Measurements from ENCODE around the gene CAPN7.
"Not testable (repeated sequence)": the region's sequence is repeated elsewhere in the genome, so short reads cannot be mapped to it uniquely, and the experiment has no call there.

The CAPN7 gene

DNA sequence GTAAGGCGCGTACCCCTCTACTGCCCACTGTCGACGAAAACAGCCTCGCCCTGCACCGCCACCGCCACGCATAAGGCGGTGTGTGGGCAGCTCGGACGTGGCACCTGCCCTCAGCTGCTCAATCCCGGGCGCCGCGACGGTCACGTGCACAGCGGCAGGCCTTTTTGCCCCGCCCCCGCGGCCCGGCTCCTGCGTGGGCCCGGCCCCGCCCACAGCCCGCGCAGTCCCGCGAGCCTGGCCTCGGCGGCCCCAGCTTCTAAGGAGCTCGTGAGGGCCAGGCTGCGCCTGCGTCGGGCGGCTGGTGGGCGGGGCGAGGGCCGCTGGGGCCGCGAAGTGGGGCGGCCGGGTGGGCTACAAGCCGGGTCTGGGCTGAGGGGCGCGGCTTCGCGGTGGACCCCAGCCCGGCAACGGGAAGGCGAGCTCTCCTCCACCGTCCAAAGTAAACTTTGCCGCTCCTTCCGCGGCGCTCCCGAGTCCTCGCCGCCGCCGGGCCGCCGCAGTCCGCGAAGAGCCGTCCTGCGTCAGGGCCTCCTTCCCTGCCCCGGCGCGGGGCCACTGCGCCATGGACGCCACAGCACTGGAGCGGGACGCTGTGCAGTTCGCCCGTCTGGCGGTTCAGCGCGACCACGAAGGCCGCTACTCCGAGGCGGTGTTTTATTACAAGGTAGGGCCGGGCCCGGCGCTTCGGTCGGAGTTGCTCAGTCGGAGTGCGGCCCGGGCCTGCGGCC lies at the start of gene CAPN7:
TSS of gene CAPN7 (plus strand) at position 313 of the 728 bp plus-strand sequence. CDS start at position 563, 250 bp downstream.
- peak; percentile 89 for DNase-seq (ENCODE audit: low read depth)

DNA sequence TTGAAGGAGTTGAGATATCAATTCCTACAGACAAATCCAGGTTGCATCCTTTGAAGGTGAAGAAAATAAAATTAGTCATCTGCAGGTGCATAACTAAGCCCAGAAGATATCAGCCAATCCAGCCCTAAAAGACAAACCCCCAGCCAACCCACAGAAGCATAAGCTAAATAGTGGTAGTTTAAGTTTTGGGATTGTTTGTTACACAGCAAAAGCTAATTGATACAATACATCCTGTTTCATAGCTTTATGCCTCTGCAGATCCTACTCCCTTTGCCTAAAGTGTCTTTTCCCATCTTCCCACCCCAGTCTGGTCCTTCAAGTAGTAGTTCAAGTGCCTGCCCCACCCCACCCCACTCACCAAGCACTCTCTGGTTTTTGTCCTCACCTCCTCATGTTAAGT lies 48.6 kb upstream of the CAPN7 start:
- no peak for DNase-seq (ENCODE audit: low read depth)

DNA sequence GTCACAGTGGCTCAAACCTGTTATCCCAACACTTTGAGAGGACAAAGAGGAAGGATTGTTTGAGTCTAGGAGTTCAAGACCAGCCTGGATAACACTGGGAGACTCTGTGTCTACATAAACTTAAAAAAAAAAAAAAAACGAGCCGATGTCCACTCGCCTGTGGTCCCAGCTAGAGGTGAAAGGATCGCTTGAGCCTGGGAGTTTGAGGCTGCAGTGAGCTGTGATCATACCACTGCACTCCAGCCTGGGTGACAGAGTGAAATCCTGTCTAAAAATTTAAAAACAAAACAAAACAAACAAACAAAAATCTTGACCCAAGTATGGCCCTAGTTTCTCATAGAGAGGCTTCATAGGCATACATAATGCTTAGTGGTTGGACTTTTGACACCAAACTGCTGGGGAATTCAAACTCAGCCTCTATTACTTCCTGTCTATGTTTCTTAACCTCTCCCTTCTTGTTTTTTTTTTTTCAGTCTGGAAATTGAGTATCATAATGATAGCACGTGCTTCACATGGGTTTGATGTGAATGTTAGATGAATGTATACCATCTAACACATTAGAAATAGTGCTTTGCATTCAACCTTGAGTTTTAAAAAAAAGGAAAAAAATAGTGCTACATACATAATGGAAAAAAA lies 46.4 kb upstream of the CAPN7 start:
- no peak for DNase-seq (ENCODE audit: low read depth)

DNA sequence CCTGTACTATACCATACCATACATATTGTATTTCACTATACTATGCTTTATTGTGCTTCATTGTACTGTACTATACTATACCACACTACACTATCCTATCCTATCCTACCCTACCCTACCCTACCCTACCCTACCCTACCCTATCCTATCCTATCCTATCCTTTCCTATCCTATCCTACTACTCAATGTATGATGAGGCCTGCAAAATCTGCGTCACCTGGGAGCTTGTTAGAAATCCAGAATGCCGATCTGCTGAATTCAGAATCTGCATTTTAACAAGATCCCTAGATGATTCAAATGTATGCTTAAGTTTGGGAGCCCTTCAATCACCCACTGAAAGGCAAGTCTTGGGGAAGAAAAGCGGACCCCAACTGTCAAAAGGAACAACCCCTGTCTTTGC lies 45.4 kb upstream of the CAPN7 start:
- DNase-seq (ENCODE audit: low read depth) = no peak

DNA sequence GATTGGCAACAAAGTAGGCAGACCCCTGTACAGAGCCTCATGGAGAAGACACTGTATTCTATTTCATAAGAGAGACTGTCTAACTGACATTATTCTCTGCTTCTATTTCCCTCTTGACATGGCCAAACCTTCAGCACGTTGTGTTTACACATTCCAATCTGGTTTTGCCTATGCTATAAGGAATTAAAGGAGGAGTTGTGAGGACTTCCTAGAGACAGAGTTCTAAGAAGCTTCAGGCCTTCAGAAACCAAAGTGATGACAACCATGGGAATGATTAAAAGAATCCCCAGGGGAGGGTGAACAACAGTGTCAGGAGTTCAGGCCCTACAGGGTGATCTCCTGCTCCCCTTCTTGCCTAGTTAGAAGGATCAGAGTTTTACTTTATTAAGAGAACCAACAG lies 44.9 kb upstream of the CAPN7 start:
- no peak for DNase-seq (ENCODE audit: low read depth)

DNA sequence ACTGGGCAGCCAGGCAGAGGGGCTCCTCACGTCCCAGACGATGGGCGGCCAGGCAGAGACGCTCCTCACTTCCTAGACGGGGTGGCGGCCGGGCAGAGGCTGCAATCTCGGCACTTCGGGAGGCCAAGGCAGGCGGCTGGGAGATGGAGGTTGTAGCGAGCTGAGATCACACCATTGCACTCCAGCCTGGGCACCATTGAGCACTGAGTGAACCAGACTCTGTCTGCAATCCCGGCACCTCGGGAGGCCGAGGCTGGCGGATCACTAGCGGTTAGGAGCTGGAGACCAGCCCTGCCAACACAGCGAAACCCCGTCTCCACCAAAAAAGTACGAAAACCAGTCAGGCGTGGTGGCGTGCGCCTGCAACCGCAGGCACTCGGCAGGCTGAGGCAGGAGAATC lies 42.4 kb upstream of the CAPN7 start:
- not testable (repeated sequence) for DNase-seq (ENCODE audit: low read depth)

DNA sequence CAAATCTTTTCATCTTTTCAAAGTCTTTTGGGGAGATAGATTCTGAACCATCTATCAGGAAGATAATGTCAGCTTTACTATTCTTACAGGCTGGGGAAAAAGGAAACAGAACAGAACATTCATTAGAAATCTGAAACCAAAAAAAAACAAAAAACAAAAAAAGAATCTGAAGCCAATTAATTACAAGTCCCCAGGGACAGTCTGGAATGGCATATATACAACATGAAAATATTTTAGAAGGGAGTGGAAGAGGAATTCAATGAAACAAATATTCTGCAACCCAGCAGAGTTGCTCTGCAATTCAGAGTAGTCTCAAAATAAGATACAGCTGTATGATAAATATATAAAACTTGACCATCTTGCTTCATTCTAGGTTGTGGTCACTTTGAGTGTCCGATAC lies 41.7 kb upstream of the CAPN7 start:
- no peak for DNase-seq (ENCODE audit: low read depth)

DNA sequence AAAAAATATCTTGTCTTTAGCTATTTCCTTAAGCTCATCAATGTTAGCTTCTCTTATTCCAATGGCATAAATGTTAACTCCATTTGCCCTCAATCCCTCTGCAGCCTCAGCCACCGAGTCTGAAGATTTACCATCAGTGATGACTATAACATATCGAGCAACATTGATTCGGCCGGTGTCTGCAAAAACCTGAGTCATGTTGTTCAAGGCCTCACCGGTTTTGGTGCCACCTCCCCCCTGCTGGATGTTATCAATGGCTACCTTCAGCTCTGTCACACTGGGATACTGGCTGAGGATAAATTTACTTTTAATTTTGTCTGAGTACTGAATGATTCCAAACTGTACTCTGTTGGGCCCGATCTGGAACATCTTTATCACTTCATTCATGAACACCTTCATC lies 41.0 kb upstream of the CAPN7 start:
- DNase-seq (ENCODE audit: low read depth) = no peak

DNA sequence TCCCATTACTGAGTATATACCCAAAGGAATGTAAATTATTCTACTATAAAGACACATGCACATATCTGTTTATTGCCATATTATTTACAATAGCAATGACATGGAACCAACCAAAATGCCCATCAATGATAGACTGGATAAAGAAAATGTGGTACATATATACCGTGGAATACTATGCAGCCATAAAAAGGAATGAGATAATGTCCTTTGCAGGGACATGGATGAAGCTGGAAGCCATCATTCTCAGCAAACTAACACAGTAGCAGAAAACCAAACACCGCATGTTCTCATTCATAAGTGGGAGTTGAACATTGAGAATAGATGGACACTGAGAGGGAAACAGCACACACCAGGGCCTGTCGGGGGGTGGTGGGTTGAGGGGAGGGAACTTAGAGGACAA lies 39.7 kb upstream of the CAPN7 start:
- DNase-seq (ENCODE audit: low read depth) = not testable (repeated sequence)

DNA sequence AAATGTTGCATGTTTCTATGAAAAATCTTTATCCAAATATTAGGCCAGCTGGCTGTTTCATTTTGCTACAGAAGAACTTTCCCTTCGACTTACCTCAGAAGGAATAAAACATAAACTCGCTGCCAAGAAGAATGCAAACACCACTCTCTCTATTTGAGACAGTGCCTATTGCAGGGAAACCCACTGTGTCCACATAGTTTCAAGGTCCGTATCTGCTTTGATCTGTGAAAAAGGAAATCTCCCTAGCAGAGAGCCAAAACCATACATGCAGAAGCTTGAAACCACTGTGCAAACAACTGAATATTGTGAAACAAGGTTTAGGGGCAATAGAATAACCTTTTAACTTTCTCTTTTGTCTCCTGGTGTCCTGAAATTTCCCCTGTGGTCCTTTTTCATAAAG lies 35.0 kb upstream of the CAPN7 start:
- DNase-seq (ENCODE audit: low read depth) = no peak

DNA sequence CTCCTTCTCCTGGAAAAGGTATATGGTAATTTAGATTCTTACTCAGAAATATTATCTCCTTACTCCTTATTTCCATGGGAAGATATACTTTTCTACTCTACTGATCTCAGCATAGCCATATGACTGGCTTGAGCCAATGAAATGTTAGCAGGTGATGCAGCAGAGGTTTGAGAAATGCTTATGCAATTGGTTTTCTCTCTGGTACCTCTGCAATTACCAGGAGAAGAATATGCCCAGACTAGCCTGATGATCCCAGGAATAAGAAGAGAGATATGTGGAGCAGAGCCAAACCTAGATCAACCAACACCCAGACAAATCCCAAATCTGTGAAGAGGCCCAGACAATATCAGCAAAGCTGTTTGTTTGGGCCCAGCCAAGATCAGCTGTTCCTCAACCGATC lies 33.2 kb upstream of the CAPN7 start:
- DNase-seq (ENCODE audit: low read depth) = no peak

DNA sequence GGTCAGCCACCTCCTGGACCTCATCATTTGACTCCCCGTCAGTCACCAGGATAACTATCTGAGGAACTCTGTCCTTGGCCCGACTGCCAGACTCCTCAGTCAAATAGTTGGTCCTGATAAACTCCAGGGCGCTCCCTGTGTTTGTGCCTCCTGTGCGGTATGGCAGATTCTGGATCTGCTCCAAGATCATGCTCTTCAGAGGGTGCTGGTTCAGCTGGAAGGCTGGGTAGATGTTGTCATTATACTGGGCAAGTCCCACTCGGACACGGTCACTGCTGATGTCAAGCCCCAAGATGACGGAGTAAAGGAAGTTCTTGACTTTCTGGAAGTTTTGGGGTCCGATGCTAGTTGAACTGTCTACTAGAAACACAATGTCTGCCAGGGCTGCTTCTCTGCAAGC lies 31.1 kb upstream of the CAPN7 start:
- DNase-seq (ENCODE audit: low read depth) = no peak

DNA sequence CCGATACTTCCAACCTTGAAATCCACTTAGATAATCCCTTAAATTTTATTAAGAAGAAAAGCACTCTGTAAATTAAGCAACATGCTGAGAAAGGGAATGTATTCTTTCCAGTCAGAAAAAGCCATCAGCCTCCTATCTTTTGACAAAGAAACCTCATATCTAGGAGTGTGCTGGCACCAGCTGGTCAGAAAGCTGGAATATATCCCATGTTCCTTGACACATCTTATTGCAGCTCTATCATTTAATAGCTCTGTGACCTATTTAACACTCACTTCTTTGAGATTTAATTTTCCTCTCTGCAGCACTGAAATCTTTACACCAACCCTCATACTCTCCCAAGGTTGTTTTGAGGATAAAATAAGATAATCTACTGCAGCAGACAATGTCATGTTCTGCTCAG lies 30.4 kb upstream of the CAPN7 start:
- no peak for DNase-seq (ENCODE audit: low read depth)

DNA sequence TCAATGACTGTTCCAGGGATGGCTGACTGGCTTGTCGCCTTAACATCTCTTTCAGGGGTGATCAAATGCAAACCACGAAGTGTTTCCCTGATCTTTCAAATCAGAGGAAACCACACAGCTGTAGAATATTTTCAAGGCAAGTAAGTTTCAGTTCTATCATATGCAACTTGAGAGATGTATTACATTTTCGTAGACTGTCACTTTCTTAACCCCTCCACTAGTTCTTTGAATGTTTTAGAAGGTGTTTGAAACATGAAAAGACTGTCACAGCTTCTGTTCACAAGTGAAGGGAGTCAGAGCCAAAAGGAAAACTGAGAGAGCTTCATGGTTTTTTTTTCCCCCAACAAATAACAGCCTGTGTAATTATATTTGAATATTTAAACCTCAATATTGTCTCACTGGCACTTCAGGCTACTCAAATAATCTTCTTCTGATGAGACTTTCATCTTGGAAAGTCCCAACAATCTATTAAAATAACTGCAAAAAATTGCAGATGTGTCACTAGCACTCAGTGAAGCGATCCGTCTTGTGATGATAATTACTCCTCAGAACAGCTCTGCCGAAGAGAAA lies 25.9 kb upstream of the CAPN7 start:
- DNase-seq (ENCODE audit: low read depth) = no peak

DNA sequence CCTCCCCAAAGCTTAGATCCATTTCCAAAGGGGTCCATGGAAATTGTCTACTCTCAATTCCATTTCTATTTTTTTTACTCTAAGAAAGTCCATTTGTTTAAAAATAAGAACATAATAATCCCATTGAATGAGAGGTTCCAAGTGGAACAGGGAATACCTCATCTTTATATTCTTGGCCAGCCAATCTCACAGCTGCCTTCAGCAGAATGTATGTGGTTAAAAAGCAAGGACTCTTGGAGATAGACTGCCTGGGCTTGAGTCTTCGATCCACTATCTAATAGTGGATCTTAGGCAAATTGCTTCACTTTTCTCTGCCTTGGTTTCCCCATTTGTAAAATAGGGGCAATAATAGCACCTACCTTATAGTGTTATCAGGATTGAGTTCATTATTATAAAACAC lies 24.5 kb upstream of the CAPN7 start:
- no peak for DNase-seq (ENCODE audit: low read depth)

DNA sequence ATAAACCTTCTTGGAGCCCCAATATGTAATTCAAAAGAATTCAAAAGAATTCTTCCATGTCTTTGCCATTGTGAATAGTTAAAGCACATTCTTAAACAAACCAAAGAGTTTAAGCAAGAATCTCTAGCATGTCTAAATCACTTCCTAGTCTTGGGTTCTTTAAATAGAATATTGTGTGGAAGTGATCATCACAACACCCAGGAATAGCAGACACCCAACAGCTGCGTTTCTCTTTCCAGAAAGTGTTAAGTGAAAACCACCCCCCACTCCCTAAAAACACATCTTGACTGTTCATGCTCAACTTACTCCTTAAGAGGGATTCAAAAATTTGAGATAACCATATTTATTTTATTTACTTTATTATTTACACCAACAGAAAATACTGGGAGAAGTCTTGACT lies 24.1 kb upstream of the CAPN7 start:
- no peak for DNase-seq (ENCODE audit: low read depth)

DNA sequence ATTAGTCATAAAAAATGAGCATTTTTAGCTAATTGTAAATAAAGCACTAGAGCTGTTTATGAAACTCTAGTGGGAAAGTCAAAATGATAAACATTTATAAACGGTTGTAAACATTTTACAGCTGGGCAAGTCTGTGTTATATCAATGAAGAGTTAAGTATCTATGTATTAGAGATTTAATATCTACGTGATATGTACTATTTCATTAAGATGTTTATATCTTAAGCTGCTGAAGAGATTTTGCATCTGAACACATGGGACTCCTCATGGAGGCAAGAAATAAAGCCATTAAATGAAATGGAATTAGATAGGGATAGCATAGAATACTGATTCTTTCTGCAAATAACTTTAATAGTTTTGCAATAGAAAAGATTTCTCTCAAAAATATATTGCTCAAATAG lies 23.0 kb upstream of the CAPN7 start:
- no peak for DNase-seq (ENCODE audit: low read depth)

DNA sequence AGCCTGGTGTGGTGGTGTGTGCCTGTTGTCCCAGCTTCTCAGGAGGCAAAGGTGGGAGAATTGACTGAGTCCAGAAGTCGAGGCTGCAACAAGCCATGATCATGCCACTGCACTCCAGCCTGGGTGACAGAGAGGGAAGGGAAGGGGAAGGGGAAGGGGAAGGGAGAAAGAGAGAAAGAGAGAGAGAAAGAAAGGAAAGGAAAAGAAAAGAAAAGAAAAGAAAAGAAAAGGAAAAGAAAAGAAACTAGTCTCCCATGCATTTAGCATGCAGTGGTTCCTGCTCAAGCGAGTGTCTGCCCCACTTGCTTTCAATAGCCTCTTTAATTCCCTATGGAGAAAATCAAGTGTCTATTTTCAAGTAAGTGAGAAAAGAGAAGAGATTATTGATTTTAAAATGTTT lies 20.6 kb upstream of the CAPN7 start:
- no peak for DNase-seq (ENCODE audit: low read depth)

DNA sequence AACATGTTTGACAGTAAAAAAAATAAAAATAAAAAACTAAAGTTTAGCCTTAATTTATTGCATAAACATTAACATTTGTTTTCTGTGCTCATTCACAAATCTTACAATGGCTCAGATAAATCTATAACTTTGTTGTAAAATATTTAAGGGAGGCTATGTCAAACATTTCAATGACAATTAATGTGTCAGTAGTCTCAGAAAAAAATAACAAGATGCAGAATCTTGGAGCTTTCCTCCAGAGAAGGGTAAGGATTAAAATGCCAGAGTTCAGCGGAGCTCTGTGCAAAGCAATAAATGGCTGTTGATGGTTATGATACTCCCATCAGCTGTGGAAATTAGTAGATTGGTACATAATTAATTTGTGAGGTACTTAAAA lies 20.0 kb upstream of the CAPN7 start:
- DNase-seq (ENCODE audit: low read depth) = no peak

DNA sequence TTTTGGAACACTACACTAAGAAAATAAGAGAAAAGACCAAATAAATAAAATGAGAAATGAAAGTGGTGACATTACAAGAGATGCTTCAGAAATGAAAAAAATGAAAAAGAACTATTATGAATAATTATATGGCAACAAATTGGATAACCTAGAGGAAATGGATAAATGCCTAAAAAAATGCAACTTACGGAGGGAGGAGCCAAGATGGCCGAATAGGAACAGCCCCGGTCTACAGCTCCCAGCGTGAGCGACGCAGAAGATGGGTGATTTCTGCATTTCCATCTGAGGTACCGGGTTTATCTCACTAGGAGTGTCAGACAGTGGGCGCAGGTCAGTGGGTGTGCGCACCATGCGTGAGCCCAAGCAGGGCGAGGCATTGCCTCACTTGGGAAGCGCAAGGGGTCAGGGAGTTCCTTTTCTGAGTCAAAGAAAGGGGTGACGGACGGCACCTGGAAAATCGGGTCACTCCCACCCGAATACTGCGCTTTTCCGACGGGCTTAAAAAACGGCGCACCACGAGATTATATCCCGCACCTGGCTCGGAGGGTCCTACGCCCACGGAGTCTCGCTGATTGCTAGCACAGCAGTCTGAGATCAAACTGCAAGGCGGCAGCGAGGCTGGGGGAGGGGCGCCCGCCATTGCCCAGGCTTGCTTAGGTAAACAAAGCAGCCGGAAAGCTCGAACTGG lies 19.4 kb upstream of the CAPN7 start:
- not testable (repeated sequence) for DNase-seq (ENCODE audit: low read depth)

DNA sequence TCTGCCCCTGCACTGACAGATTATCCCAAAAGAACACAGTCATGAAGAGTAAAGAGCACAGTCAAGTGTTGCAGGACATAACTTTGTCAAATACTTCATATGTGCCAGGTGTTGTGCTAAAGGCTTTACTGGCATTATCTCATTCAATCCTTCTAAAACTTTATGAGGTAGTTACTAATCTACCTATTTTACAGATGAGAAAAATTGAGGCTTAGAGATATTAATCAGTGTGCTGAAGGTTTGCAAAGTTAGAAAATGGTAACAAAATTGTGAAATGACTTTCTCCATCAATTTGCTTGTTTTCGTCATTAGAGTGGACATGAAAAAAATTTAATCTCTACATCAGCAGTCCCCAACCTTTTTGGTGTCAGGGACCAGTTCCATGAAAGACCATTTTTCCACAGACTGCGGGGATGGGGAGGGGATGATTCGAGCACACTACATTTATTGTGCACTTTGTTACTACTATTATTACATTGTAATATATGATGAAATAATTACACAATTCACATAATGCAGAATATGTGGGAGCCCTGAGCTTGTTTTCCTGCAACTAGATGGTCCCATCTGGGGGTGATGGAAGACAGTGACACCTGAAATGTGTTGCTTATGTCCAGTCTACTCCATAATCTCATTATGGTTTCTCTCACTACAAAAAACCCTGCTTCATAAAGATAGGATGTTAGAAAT lies 8.6 kb upstream of the CAPN7 start:
- no peak for DNase-seq (ENCODE audit: low read depth)

DNA sequence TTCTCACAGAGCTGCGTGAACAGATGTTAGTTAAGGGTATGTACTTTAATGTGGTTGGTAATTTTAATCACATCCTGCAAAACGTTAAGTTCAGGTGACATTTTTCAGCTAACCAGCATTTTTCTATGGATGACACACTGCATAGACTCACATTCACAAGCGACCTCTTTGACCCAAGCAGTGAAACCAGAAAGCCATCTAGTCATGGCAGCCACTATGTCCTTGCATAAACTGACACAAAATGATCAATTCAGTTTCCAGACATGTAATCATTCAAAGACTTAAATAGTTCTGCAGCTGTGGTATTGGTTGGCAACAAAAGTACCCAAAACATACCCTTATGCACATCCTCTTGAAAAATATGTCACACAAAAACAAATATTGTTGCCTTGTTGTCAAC lies 7.4 kb upstream of the CAPN7 start:
- DNase-seq (ENCODE audit: low read depth) = no peak
